DMS53 treated with DMSO at 0.1 percent for 48 hours (cell line): ENCODE results near the gene CLN6.
"Not testable (repeated sequence)": the region's sequence is repeated elsewhere in the genome, so short reads cannot be mapped to it uniquely, and the experiment has no call there.

Experiments used
- DNase-seq: peaks from one replicate; lab custom pipeline; 2025; ENCODE audit not compliant: unreplicated experiment; lab: John Stamatoyannopoulos, UW

The CLN6 gene

DNA sequence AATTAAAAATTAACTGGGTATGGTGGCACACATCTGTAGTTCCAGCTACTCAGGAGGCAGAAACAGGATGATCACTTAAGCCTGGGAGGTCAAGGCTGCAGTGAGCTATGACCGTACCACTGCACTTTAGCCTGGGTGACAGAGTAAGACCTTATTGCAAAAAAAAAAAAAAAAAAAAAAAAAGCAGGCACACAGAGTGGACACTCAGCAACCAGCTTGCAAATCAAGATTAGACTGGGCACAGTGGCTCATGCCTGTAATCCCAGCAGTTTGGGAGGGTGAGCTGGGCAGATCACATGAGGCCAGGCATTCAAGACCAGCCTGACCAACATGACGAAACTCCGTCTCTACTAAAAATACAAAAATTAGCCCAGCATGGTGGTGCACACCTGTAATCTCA is 5.4 kb downstream of the CLN6 start:
- no peak for DNase-seq

DNA sequence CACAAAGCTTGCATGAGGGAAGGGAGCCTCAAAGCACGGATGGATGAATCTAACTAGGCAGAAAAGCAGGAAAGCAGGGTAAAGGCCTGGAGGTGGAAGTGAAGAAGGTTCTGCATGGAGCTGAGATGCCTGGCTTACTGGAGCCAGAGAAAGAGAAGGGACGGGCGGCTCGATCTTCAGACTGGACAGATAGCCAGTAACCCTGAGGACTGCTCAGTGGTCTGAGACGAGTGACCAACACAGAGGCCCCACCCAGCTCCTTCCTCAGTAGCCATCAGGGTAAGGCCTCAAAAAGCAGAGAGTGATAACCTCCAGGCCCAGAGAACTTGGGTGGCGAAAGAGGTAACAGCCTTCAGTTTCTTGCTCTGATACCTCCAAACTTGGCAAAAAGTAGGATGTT is 6.4 kb downstream of the CLN6 start:
- DNase-seq, result no peak

DNA sequence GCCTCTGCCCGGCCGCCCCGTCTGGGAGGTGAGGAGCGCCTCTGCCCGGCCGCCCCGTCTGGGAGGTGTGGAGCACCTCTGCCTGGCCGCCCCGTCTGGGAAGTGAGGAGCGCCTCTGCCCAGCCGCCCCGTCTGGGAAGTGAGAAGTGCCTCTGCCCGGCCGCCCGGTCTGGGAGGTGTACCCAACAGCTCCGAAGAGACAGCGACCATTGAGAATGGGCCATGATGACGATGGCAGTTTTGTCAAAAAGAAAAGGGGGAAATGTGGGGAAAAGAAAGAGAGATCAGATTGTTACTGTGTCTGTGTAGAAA is 7.1 kb downstream of the CLN6 start:
- DNase-seq, result not testable (repeated sequence)

DNA sequence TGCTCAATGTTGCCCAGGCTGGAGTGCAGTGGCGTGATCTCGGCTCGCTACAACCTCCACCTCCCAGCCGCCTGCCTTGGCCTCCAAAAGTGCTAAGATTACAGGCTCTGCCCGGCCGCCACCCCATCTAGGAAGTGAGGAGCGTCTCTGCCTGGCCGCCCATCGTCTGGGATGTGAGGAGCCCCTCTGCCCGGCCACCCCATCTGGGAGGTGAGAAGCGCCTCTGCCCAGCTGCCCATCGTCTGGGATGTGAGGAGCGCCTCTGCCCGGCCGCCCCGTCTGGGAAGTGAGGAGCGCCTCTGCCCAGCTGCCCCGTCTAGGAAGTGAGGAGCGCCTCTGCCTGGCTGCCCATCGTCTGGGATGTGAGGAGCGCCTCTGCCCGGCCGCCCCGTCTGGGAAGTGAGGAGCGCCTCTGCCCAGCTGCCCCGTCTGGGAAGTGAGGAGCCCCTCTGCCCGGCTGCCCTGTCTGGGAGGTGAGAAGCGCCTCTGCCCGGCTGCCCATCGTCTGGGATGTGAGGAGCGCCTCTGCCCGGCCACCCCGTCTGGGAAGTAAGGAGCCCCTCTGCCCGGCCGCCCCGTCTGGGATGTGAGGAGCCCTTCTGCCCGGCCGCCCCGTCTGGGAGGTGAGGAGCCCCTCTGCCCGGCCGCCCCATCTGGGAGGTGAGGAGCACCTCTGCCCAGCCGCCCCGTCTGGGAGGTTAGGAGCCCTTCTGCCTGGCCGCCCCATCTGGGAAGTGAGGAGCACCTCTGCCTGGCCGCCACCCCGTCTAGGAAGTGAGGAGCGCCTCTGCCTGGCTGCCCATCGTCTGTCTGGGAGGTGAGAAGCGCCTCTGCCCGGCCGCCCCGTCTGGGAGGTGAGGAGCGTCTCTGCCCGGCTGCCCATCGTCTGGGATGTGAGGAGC is 7.7 kb downstream of the CLN6 start:
- DNase-seq, result not testable (repeated sequence)

DNA sequence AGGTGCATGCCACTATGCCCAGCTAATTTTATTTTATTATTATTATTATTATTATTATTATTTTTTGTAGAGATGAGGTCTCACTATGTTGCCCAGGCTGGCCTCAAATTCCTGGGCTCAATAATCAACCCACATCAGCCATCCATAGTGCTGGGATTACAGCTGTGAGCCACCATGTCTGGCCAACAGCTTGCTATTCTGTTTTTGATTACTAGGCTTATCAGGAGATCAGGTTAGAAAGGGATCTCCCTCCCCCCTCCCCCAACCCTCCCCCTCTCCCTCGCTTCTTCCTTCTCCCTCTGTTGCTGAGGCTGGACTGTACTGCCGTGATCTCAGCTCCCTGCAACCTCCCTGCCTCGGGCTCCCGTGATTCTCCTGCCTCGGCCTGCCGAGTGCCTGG is 8.6 kb downstream of the CLN6 start:
- DNase-seq, result no peak

- DNase-seq, result no peak
Observed at GRCh38 chr15:68220489-68220888, 9.0 kb downstream of the CLN6 start.

DNA sequence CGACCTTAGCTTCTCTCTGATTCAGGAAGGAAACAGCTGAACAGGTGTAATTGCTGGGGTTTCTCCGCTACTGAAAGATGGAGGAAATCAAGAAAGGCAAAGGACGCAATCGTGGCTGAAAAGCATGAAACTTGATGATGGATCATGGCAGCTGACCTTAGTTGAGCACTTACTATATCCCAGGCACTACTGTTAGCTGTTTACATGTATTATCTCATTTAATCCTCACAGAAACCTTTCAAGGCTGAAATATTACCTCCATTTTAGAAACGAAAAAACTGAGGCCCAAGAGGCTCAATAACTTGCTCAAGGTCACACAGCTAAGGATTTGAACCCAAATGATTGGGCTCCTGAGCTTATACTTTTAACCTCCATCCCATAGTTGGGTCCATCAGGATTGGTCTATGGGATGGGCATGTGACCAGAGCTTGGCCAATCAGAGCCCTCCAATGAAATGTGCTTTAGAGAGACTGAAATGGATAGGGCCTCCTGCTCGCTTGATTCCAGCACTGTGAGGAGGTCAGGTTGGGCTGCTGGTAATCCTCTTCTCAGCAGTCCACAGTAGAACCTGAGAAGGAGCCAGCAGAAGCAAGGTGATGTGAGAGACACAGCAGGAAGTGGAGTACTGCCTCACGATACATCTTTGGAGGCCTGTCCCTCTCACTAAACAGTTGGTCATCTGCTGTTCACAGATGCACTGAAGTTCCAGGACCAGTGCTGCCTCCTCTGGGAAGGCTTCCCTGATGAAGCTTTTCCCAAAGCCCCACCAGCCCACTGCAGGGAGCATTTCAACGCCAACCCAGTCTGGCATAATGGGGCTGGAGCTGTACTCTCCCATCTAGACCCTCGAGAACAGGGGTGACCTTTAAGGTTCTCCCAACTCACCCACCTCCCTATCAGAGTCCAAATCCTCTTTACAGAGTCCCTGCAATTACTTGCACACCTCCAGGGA is 10.4 kb downstream of the CLN6 start:
- DNase-seq, result no peak

- no peak for DNase-seq
Observed at GRCh38 chr15:68218331-68218730, 11.2 kb downstream of the CLN6 start.

GRCh38 chr15:68217341-68217740 is 12.2 kb downstream of the CLN6 start:
- DNase-seq, result no peak

DNA sequence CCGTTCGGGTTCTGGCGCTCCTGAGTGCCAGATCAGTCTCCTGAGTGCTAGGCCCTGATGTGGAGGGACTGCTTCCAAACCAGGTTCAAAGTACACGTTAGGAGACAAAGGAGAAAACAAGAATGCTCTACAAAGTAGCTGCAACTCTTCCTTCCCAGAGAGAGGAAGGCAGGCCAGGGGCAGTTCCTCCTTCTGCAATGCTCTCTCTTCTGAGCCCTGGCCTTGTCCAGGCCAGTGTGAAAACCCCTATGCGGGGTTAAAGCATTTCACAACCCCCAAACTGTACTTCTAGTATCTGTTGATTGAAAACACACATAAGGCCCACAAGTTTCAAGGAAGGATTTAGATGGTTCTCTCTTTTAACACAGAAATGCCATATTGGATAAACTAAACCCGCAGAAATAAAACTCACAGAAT is 14.7 kb downstream of the CLN6 start:
- DNase-seq, result no peak

DNA sequence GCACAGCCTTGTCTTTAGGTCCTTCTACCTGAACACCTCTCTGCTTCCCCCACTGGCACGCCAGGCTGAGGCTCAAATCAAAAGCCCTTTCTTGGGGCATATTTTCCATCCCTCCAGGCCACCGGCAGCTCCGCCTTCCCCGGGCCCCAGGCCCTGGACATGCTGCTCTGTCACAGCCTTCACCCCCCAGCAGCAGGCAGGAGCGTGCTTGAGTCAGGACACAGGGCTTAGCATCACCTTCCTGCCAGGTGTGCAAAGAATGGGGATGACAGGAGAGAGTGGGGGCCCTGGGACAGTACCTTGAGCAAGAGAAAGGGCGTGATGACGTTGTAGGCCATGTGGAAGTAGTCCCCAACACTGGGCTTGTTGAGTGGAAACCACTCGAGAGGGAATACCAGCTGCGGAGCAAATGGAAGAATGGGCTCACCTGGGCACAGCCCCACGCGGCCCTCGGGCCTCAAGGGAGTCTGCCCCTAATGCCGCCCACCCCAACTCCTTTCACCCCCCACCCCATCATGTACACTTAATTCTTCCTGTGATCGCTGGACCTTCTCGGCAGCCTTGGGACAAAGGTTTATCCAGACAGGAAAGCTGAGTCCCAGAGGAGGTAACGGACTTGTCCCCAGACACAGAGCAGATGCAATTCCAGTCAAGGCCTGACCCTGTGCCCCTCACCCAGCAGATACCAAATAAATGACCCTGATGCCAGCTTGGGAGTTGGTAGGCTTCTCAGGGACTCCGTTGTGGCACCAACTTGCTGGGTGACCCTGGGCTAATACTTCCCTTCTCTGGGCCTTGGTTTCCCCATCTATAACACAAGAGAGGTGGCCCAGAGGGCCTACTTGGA is 15.3 kb downstream of the CLN6 start:
- DNase-seq, result no peak

DNA sequence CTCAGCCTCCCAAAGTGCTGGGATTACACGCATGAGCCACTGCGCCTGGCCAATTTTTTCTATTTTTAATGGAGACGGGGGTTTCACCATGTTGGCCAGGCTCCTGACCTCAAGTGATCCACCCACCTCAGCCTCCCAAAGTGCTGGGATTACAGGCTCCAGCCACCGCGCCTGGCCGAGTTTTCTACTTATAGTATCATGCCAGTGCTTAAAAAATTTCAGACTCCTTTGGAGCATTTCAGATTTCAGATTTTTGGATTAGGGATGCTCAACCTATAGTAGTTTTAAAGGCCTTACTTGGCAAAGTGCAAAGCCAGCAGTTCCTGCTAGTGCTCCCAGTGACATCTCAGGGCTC is 16.1 kb downstream of the CLN6 start:
- DNase-seq, result not testable (repeated sequence)

GRCh38 chr15:68211656-68212320 is 17.7 kb downstream of the CLN6 start:
- DNase-seq, result no peak

DNA sequence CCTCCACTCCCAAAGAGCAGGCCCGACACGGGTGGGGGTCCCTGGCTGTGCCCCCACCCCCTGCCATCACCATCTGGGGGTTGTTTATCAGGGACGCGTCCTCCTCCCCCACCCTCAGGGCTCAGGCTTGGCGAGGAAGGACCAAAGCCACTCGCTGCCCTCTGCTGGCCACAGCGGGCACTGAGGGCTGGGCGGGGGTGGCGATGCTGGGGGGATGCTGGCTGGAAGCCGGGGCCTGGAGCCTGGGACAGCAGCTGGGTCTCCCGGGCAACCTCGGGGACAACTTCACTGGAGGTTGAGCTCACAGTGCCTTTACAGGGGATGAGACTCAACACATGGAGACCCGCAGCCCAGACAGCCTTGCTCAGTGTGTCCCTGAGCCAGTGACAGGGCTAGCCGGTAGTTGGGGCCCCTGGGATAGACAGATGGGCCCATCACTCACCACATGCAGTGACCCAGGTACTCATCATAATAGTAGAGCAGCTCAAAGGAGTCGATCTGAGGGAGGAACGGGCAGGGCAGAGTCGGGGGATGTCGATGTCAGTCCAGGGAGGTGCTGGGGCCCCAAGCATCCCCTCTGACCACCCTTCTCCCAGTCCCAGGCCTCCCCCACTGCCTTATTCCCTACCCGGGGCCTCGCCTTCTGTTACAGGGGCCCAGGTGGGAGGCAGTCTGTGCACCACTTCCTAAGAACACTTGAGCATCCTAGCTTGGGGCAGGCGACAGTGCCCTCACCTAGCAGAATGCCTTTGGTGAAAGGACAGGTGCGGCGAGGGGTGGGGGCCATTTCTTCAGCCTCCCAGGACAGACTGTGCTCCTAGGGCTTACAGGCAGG is 18.5 kb downstream of the CLN6 start:
- DNase-seq, result no peak

GRCh38 chr15:68210409-68210756 is 19.1 kb downstream of the CLN6 start:
- DNase-seq, result no peak

GRCh38 chr15:68209735-68210408 is 19.7 kb downstream of the CLN6 start:
- DNase-seq, result no peak

DNA sequence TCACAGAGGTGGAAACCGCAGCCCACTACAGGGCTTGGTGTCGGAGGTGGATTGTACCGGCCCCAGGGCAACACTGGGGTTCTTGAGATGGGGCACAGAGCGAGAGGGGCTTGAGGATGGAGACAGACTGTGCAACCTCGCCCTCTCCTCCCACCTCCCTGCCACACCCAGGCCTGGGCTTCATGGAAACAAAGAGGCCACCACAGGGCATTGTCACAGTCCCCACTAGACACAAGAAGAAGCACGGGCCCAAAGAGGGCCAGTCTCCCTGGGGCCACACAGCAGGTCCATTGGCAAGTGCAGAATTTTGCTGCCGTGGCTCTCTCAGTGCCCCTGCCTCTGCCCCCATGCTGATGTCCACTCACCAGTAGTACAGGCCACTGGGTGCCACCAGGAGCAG is 20.3 kb downstream of the CLN6 start:
- DNase-seq, result no peak

GRCh38 chr15:68208636-68209240 is 20.8 kb downstream of the CLN6 start:
- no peak for DNase-seq

- no peak for DNase-seq
Observed at GRCh38 chr15:68208136-68208535, 21.4 kb downstream of the CLN6 start.
